GM21360 (cell line): ENCODE data around the gene ACOT7.
"Not testable (repeated sequence)": the region's sequence is repeated elsewhere in the genome, so short reads cannot be mapped to it uniquely, and the experiment has no call there.

Source experiments
- ATAC-seq: cut with Tn5 transposase; IDR thresholded peaks from one replicate; pipeline ENCODE4 v1.9.1; 2021; ENCODE audit warnings: mild to moderate bottlenecking, moderate library complexity; ENCODE audit not compliant: unreplicated experiment

Gene ACOT7

DNA sequence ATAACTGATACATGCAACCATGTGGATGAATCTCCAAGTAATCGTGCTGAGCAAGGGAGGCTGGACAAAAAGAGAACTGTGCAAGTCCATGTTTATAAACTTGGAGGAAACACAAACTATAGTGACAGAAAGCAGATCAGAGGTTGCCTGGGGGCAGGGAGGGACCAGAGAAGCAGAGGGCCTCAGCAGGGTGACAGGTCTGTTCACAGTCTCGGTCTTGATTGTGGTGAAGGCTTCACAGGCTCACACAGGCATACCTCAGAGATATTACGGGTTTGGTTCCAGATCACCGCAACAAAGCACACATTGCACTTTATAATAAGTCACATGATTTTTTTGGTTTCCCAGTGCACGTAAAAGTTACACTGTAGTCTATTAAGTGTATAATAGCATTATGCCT, 28.5 kb downstream of the ACOT7 start:
- no peak for ATAC-seq

DNA sequence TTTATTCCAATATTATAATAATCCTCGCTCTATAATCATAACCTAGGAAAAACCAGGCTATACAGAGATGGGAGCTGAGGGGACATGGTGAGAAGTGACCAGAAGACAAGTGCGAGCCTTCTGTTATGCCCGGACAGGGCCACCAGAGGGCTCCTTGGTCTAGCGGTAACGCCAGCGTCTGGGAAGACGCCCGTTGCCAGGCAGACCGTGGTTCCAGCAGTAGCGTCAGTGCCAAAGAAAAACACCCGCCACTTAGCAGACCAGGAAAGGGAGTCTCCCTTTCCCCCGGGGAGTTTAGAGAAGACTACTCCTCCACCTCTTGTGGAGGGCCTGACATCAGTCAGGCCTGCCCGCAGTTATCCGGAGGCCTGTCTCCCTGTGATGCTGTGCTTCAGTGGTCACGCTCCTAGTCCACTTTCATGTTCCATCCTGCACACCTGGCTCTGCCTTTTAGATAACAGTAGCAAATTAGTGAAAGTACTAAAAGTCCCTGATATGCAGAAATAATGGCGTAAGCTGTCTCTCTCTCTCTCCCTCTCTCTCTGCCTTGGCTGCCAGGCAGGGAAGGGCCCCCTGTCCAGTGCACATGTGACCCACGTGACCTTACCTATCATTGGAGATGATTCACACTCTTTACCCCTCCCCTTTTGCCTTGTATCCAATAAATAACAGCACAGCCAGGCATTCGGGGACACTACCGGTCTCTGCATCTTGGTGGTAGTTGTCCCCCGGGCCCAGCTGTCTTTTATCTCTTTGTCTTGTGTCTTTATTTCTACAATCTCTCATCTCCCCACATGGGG, 30.3 kb downstream of the ACOT7 start:
- ATAC-seq, result not testable (repeated sequence)

DNA sequence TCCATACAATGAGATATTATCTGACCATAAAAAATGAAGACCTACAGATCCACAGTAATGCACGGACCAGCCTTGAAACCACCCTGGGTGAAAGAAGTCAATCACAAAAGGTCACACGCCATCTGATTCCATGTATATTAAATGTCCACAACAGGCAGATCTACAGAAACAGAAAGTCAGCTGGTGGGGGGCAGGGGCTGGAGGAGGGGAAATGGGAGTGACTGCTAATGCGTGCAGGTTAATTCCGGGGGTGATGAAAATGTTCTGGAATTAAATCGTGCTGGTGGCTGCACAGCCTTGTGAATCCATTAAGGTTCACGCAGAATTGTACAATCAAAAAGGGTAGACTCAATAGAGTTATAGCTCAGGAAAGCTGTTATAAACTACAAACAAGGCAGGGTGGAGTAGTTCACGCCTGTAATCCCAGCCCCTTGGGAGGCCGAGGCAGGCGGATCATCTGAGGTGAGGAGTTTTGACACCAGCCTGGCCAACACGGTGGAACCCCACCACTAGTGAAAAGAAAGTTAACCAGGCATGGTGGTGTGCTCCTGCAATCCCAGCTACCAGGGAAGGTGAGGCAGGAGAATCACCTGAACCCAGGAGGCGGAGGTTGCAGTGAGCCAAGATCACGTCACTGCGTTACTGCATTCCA, 32.3 kb downstream of the ACOT7 start:
- no peak for ATAC-seq

DNA sequence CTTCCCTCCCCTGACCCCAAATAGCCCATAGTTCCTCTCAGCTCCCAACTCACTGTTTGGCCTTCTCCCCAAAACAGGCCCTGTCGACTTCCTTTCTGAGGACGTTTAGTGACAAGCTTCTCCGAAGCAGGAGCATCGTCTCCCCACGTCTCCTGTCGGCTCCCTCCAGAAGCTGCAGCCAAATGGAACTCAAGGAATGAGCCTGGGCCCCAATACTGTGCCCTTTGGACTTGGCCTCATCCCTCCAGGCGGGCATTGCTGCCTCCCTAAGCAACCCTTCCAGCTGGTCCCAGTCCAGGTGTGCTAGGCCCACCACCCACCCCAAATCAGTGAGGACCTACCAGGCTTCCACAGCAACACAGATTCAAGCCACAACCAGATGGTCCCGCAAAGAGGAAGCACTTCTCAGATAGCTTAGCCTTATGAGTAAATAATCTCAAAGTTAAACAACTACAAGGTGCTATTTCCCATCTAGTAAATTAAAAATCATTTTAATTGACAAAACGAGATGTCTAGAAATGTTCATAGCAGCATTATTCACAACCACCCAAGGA, 33.0 kb downstream of the ACOT7 start:
- ATAC-seq, result no peak

DNA sequence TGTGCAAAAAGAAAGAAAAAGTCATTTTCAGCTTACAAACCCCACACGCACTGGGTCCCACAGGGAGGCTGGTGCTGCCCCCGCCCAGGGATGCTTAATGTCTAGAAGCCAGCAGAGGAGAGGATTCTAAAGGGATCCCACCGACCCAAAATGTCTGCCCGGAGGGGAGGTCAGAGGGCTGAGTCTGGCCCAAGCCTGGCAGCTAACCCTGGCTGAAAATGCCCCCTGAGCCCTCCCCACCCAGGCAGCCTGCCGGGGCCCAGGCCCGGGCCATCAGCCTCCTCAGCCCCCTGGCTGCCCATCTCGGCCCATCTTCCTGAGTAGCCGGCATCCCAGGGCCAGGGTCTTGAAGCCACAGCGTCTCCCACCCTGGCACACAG, 33.5 kb downstream of the ACOT7 start:
- ATAC-seq, result no peak

DNA sequence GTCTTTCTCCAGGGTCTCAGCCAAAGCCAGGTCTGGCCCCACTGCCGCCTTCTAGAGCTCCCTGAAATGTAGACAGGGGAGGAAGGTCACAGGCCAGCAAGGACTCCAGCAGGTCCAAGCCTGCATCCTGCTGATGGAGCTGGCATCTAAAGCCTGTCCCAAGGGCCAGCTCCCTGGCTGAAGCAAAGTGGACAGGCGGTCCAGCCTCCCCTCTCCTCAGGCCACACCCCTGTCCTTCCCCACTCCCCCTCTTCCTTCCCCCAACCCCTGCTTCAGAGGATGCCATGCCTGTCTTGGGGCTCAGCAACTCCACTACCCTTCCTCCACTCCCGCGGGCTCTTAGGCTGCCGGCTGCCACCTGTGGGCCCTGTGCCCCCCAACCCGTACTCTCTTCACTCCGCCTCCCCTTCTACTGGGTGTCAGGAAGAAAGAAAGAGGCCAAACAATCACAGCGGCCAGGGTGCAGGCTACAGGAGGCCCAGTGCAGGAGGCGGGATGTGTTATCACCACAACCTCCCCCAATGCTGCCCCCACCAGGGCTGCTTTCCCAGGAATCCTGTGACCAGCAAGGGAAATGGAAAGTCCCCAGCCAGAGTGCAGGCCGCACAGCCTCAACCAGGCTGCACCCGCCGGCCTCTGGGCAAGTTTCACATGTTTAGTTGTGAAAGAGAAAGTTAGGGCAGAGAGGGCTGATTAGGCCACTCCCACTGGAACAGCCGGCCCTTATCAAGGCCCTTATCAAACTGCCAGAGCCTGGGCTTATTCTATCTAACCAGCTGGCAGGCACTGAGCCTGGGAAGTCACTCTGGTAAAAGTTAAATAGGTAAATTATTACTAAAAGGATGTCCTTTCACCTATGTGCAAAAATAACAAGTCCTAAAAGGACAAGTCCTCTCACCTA, 34.1 kb downstream of the ACOT7 start:
- peak; percentile 73 for ATAC-seq

DNA sequence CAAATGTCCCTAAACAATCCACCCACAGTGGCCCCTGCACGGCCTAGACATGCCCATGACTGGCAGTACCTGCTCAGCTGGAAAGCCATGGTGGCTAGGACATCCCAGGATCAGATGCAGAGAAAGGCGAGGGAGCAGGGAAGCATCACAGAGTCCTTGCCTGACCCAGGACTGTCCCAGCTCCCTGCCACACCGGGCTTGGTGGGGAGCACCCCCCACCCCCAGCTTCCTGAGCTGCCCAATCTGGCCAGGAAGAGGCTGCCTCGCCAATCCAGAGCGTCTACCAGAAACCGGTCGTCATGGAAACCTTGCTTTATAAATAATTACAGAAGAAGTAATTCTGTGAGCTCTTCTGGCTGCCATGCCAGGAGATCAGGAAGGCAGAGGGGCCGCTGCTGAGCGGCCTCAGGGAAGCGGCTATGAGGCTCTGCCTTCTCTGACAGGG, 34.8 kb downstream of the ACOT7 start:
- no peak for ATAC-seq

DNA sequence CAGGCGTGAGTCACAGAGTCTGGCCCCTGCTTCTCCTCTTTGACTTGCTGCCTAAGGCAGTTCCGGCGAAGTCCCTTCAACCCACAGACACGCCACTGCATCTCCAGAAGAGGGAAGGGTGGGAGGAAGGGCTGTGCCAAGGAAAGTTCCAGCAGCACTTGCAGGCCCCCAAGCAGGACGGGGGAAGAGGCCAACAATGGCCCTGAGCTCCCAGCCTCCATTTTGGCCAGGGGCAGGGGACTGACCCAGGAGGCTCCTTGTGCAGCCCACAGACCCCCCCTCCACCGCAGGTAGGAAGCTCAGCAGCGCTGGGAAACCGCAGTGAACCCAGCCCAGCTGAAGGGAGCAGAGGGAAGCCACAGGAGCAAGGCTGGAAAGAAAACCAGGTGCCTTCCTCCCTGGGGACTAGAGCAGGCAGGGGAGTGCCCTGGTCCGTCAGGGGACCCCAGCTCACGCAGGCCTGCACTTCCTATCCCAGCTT, 35.4 kb downstream of the ACOT7 start:
- no peak for ATAC-seq

DNA sequence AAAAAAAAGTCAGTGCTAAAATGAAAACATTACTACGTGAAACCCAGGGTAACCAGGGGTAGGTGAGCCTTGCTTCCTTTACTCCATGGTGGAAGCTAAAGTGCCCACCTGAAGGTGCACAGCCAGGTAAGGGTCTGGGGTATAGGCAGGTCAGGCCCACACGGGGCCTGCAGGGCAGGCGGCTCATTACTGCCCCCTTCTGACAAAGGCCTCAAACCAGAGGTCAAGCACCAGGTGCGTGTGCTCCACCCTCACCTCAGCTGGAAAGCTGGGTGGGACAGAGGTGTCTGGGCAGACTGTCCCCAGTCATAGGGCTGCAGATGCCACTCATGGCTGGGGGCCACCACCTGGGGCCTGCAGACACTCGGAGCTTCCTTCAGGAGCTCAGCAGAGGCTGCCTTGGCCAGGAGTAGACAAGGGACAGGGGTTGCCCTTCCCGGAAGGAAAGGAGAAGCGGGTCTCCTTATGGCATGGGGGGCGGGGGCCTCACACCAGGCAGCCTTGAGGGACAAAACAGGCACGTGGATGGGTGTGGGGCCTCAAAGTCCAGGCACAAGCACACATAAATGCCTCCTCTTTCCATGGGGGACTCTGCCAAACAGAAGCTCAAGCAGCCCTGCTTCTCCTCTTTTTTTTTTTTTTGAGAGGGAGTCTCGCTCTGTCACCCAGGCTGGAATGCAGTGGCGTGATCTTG, 36.2 kb downstream of the ACOT7 start:
- no peak for ATAC-seq

DNA sequence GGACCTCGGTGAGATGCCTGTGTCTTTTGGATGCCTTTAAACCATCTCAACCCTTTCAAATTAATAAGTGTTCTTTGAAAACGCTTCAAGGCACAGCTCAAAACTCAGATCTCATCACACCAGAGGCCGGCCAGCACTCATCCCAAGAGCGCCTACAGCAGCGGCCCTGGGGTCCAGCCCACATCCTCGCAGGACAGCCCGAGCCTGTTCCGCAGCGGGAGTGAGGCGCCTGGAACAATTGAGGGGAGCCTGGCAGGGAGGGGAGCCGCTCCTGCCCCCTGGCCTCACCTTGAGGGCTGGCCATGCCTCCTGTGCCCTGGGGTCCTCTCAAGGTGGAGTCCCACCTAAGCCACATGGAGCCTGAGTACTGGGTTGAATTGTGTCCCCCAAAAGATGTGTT, 37.9 kb downstream of the ACOT7 start:
- ATAC-seq, result no peak

DNA sequence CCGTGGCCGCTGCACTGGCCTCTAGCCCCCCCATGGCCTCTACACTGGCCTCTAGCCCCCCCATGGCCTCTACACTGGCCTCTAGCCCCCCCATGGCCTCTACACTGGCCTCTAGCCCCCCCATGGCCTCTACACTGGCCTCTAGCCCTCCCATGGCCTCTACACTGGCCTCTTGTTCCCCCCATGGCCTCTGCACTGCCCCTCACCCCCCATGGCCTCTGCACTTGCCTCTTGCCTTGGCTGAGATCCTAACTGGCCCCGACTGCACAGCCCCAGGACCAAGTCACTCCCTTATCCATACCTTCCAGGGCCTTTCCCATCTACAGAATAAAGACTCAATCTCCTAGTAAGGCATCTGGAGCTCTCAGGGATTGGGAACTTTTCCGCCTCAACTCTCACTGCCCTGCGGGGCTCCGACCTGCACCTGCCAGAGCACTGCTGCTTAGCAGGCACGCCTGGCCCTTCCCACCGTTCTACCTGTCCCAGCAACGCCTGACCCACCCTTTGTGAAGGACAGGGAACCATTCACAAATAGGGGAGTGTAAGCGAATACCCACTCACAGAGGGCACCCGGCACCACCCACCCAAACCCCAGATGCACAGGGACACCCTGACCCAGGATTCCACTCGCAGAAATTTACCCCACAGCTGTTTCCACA, 38.8 kb downstream of the ACOT7 start:
- ATAC-seq, result no peak

DNA sequence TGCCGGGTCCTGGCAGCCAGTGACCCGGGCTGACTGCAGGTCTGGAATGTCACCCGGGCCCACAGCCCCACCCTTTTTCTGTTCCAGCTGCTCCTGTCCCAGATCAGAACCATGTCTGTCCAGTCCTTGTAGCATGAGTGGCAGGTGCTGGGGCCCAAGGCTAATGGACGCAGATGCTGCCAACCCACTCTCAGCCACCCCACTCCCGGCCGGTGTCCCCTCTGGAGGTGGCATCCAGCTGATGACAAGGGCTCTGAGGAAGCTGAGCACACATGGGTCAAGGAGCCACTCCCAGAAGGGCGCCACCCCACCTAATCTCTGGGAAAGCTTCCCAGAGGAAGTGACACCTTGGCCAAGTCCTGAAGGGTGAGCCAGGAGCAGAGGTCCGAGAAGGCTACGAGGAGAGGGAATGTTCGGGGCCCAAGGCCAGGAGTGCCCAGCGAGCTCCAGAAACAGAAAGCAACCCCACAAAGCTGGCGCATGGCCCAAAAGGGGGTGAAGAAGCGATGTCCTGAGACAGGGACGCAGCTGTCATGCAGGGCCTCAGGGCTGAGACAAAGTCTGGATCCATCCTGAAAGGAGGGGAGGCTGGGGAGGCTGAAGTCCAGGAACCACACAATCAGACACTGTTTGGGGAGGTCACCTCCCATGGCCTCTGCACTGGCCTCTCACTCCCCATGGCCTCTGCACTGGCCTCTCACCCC, 39.5 kb downstream of the ACOT7 start:
- ATAC-seq, result no peak

DNA sequence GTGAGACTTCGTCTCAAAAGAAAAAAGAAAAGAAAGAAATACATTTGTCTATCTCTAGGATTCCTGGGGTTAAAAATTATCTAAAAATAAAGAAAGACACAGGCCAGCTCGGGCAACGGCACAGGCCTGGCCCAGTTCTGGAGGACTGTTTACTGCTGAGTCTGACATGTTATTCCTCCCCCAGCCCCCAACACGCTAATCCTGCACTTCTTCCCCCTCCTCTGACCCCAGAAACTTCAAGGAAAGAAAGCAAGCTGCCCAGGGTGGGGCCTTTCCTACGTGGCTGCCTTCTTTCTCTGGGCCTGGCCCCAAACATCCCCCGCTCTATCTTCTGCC, 40.0 kb downstream of the ACOT7 start:
- ATAC-seq, result no peak

DNA sequence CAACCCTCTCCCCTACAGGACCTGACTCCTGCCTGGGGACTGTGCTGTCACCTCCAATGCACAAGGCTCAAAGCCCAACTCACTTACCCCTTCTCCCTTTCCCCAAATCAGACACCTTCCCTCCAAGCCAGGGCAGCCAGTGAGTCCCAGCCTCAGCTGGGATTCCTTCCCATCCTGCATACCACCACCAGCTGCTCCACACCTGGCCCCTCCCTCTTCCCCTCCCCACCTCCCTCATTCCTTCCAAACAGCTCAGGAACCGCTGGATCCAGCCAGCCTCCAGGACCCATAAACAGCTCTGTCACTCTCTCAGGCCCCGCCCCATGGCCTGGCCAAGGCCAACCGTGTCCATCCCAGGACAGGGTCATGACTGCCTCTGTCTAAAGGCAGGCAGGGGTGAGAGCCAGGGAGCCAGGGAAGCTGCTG, 41.4 kb downstream of the ACOT7 start:
- ATAC-seq, result no peak

DNA sequence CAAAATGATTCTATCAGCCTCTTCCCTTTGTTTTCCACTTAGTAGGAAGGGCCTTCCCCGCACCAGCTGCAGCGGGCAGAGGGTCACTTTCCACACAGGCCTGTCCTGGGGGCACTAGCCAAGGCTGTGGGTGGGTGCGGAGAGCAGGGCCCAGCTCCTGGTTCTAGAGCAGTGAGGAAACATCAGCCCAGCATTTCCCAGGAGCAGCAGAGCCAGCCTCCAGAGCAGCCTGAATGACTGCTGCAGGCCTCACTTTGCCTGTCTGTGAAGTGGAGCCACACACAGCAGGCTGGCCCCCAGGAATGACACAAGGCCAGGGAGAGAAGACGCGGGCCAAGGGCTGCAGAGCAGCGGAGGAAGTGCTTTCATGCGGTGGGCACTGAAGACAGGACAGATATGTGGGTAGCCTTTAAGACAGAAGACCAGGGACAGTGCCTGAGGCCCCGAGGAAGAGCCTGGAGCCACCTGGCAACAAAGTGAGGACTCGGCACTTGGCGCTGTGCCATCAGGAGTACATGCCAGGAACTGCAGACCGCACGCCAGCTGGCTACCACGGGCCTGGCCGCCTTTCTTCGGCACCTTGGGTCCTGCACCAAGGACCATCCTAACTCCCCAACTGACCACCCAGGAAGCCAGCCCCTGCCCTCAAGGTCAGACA, 42.0 kb downstream of the ACOT7 start:
- no peak for ATAC-seq

DNA sequence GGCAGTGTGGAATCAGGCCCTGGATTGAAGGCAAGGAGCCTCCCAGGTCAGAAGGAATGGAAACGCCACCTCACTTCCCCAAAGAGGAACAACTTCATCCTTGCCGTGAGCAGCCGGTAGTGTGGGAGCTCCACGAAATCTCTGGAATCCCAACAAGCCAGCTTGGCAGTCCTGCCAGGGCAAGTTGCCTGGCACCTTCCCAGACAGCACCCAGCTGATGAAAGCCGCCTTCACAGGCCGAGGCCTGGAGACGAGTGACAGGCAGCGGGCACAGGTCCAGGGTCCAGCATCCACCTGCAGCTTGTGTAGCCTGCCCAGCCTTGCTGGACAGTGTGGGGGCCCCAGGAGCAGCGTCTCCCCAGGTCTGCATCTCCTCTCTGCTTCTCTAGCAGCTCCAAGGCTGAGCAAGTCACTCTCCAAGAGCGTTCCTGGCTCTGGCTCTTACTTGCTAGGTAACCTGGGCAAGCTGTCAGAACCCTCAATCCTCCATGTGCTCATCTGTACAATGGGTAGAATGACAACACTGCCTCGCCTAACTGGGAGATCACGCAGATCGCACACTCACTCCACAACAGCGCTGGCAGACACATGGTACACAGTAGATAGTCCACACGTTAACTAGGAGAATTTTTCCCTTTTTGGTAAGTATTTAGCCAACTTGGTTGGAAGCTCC, 43.0 kb downstream of the ACOT7 start:
- ATAC-seq, result no peak

DNA sequence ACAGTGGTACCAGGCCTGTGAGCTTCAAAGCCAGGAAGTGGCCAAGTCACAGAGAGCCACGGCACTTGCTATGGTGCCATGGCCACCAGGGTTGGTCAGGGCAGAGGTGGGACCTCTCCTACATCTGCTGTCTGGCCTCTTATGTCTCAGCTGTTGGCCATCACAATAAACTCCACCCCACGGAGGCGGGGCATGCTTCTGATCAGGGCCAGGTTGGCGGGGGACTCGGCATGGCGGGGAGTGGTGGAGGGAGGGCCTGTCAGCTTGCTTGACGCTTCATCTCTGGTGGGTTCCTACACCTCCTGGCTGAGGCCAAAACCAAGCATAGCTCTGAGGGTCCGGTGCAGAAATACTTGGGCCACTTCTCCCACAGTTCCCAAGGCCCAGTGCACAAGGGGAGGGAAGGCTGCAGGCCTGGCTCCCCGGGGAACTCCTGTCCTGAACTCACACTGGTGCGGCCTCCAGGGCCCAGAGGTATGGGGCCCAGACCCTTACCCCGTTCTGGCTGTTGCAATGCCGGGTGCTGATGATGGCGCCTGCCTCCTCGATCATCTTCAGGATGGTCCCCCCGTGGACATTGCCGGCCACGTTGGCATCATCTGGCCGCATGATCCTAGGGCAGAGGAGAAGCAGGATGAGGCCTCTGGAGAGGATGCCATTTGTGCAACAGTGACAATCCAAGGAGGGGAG, 44.2 kb downstream of the ACOT7 start:
- no peak for ATAC-seq
